HEK293T (cell line): ENCODE results near the gene RNF208.

Experiments used
- CTCF ChIA-PET: fragments of 350-600 bp; formaldehyde crosslinking; extraction: SDS; loops from one replicate; lab custom pipeline; 2021; ENCODE audit warnings: antibody characterized with exemption, inconsistent platforms; lab: Yijun Ruan, JAX
- POLR2A ChIA-PET: fragments of 350-600 bp; formaldehyde crosslinking; extraction: SDS; loops from one replicate; lab custom pipeline; 2020; ENCODE audit warnings: antibody characterized with exemption, inconsistent platforms; lab: Yijun Ruan, JAX
- DNase-seq: peaks from one replicate; pipeline ENCODE4 v3.0.0; 2012; ENCODE audit warnings: mixed read lengths; ENCODE audit errors: extremely low spot score
- ARNT ChIP-seq: fragments of 450-650 bp; IDR thresholded peaks from 2 replicates; pipeline ENCODE4 v1.6.1; 2017; ENCODE audit warnings: mild to moderate bottlenecking
- BHLHE40 ChIP-seq: fragments of 450-650 bp; IDR thresholded peaks from 2 replicates; pipeline ENCODE4 v1.6.1; 2016; ENCODE audit warnings: mild to moderate bottlenecking, moderate library complexity, borderline replicate concordance
- CTBP1 ChIP-seq: fragments of 450-650 bp; IDR thresholded peaks from 2 replicates; pipeline ENCODE4 v1.6.1; 2016; ENCODE audit warnings: borderline replicate concordance
- ELF4 ChIP-seq: fragments of 450-650 bp; IDR thresholded peaks from 2 replicates; pipeline ENCODE4 v1.6.1; 2017; ENCODE audit warnings: antibody characterized with exemption
- FOXA1 ChIP-seq: fragments of 450-650 bp; IDR thresholded peaks from 2 replicates; pipeline ENCODE4 v1.6.1; 2016; ENCODE audit warnings: mild to moderate bottlenecking
- FOXK2 ChIP-seq: fragments of 450-650 bp; IDR thresholded peaks from 2 replicates; pipeline ENCODE4 v1.6.1; 2016; ENCODE audit warnings: mild to moderate bottlenecking
- FOXM1 ChIP-seq: fragments of 450-650 bp; IDR thresholded peaks from 2 replicates; pipeline ENCODE4 v1.6.1; 2017; ENCODE audit warnings: mild to moderate bottlenecking, borderline replicate concordance
- HDGF ChIP-seq: fragments of 450-650 bp; IDR thresholded peaks from 2 replicates; pipeline ENCODE4 v1.6.1; 2017; ENCODE audit warnings: antibody characterized with exemption, borderline replicate concordance
- L3MBTL2 ChIP-seq: fragments of 450-650 bp; conservative IDR thresholded peaks from 2 replicates; pipeline ENCODE4 v1.6.1; 2016; ENCODE audit warnings: mild to moderate bottlenecking
- LEF1 ChIP-seq: fragments of 450-650 bp; IDR thresholded peaks from 2 replicates; pipeline ENCODE4 v1.6.1; 2017; ENCODE audit warnings: mild to moderate bottlenecking, borderline replicate concordance
- NFRKB ChIP-seq: fragments of 450-650 bp; IDR thresholded peaks from 2 replicates; pipeline ENCODE4 v1.6.1; 2016; ENCODE audit warnings: mild to moderate bottlenecking, moderate library complexity
- PKNOX1 ChIP-seq: fragments of 450-650 bp; IDR thresholded peaks from 2 replicates; pipeline ENCODE4 v1.6.1; 2016
- SP1 ChIP-seq: fragments of 450-650 bp; IDR thresholded peaks from 2 replicates; pipeline ENCODE4 v1.6.1; 2017
- SUZ12 ChIP-seq: fragments of 450-650 bp; IDR thresholded peaks from 2 replicates; pipeline ENCODE4 v1.6.1; 2016; ENCODE audit warnings: mild to moderate bottlenecking
- TARDBP ChIP-seq: fragments of 450-650 bp; IDR thresholded peaks from 2 replicates; pipeline ENCODE4 v1.6.1; 2016
- ZNF384 ChIP-seq: fragments of 450-650 bp; IDR thresholded peaks from 2 replicates; pipeline ENCODE4 v1.6.1; 2016

RNF208 gene

DNA sequence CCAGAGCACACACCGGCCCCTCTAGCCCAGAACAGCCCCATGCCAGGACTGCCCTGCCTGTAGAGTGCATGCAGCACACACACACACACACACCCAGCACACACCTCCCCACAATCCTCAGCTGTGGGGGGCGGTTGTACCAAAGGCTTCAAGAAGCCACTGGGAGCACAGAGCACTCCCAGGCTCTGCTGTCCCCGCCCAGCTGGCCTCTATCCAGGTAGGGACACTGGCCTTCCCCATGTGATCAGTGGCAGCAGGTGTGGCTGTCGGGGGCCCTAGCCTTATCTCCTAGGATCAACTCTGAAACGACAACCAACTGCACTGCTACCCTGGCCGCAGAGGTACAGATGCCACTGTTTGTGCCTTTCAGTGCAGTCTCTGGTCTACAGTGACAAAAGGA is 35.7 kb downstream of the RNF208 start:
- CTCF ChIA-PET = no interaction called here
- DNase-seq = no peak
- POLR2A ChIA-PET = interaction anchor here (1.1 kb wide), 1 partner anchor 12 kb away, joined by 3 read pairs; no protein-coding TSS in a partner anchor
- TF ChIP-seq FOXM1 (no peak), PKNOX1 (no peak), ELF4 (no peak), NFRKB (no peak), ZNF384 (no peak), LEF1 (no peak), SUZ12 (no peak)

- DNase-seq = no peak
- TF ChIP-seq CTBP1 (no peak), PKNOX1 (no peak), LEF1 (no peak), TARDBP (no peak), FOXA1 (no peak), FOXK2 (no peak), ELF4 (no peak), FOXM1 (no peak), ZNF384 (no peak), SP1 (no peak), ARNT (no peak), SUZ12 (no peak), BHLHE40 (no peak)
- CTCF ChIA-PET = no interaction called here
- POLR2A ChIA-PET = no interaction called here
Measured at GRCh38 chr9:137185921-137186320, 36.1 kb downstream of the RNF208 start.

GRCh38 chr9:137184881-137185660 is 37.0 kb downstream of the RNF208 start:
- no peak for DNase-seq
- ChIA-PET CTCF (no interaction called here), POLR2A (no interaction called here)
- TF ChIP-seq ARNT (no peak), CTBP1 (no peak), FOXM1 (no peak), SUZ12 (no peak), TARDBP (no peak), ZNF384 (no peak), PKNOX1 (no peak), LEF1 (no peak), L3MBTL2 (no peak), SP1 (no peak), BHLHE40 (no peak), ELF4 (no peak), NFRKB (no peak), HDGF (no peak), FOXA1 (no peak), FOXK2 (no peak)

- CTCF ChIA-PET = no interaction called here
- POLR2A ChIA-PET = no interaction called here
- no peak for DNase-seq
- no peak for TF ChIP-seq ARNT
- no peak for TF ChIP-seq ZNF384
- TF ChIP-seq FOXK2 = no peak
- TF ChIP-seq SP1 = no peak
- TF ChIP-seq SUZ12 = no peak
- no peak for TF ChIP-seq ELF4
- TF ChIP-seq FOXA1 = no peak
- TF ChIP-seq LEF1 = no peak
- no peak for TF ChIP-seq BHLHE40
- TF ChIP-seq TARDBP = no peak
Measured at GRCh38 chr9:137183980-137184595, 38.0 kb downstream of the RNF208 start.

- no peak for DNase-seq
- CTCF ChIA-PET = no interaction called here
- TF ChIP-seq LEF1 = no peak
- TF ChIP-seq TARDBP = no peak
- no peak for TF ChIP-seq HDGF
- TF ChIP-seq BHLHE40 = no peak
- no peak for TF ChIP-seq SP1
- no peak for TF ChIP-seq SUZ12
- TF ChIP-seq ARNT = no peak
- no peak for TF ChIP-seq ZNF384
- TF ChIP-seq CTBP1 = no peak
- TF ChIP-seq FOXM1 = no peak
- TF ChIP-seq PKNOX1 = no peak
- TF ChIP-seq FOXK2 = no peak
- TF ChIP-seq L3MBTL2 = no peak
- POLR2A ChIA-PET = no interaction called here
Measured at GRCh38 chr9:137182836-137183235, 39.2 kb downstream of the RNF208 start.
